Hematopoietic multipotent progenitor cell treated with erythropoietin and hydrocortisone succinate and interleukin-3 and kit ligand, for 15 days (in vitro differentiated cells): ENCODE data around the gene HM13.
"Not testable (repeated sequence)": the region's sequence is repeated elsewhere in the genome, so short reads cannot be mapped to it uniquely, and the experiment has no call there.

Experiments
- DNase-seq: peaks from one replicate; pipeline ENCODE4 v3.0.0-alpha.2; 2015; ENCODE audit warnings: low spot score

Gene HM13

GRCh38 chr20:31568041-31568731 lies 53.9 kb downstream of the HM13 start:
- DNase-seq, result no peak

GRCh38 chr20:31568773-31569162 lies 54.5 kb downstream of the HM13 start:
- DNase-seq, result no peak

GRCh38 chr20:31569163-31570020 lies 55.1 kb downstream of the HM13 start:
- DNase-seq, result peak; percentile 76

- no peak for DNase-seq
Measured at GRCh38 chr20:31570021-31570463, 55.8 kb downstream of the HM13 start.

- DNase-seq, result no peak
Measured at GRCh38 chr20:31570735-31571617, 56.7 kb downstream of the HM13 start.

- DNase-seq, result no peak
Measured at GRCh38 chr20:31572042-31572700, 57.9 kb downstream of the HM13 start.

- DNase-seq, result peak; percentile 97
Measured at GRCh38 chr20:31572701-31573554, 58.7 kb downstream of the HM13 start.

- no peak for DNase-seq
Measured at GRCh38 chr20:31573555-31574321, 59.5 kb downstream of the HM13 start.

- DNase-seq, result not testable (repeated sequence)
Measured at GRCh38 chr20:31574986-31575385, 60.7 kb downstream of the HM13 start.

- DNase-seq, result no peak
Measured at GRCh38 chr20:31576751-31577150, 62.5 kb downstream of the HM13 start.

- DNase-seq, result peak; percentile 1
Measured at GRCh38 chr20:31577194-31577593, 63.0 kb downstream of the HM13 start.

- DNase-seq, result no peak
Measured at GRCh38 chr20:31578448-31579138, 64.4 kb downstream of the HM13 start.

GRCh38 chr20:31579245-31579644 lies 65.0 kb downstream of the HM13 start:
- peak; percentile 1 for DNase-seq

- not testable (repeated sequence) for DNase-seq
Measured at GRCh38 chr20:31579941-31580651, 65.9 kb downstream of the HM13 start.

GRCh38 chr20:31580706-31581105 lies 66.5 kb downstream of the HM13 start:
- no peak for DNase-seq

- DNase-seq, result no peak
Measured at GRCh38 chr20:31581391-31581790, 67.1 kb downstream of the HM13 start.

GRCh38 chr20:31587545-31588389 lies 73.5 kb downstream of the HM13 start:
- DNase-seq, result no peak

GRCh38 chr20:31590717-31591225 lies 76.5 kb downstream of the HM13 start:
- no peak for DNase-seq
